Measurements from ENCODE around the gene WDR13. TPM values are rescaled to one million over a fixed set of nuclear protein-coding genes. Genes with fewer than 3 reads are reported as not detected.
"Not testable (repeated sequence)": the region's sequence is repeated elsewhere in the genome, so short reads cannot be mapped to it uniquely, and the experiment has no call there.

The WDR13 gene
- total RNA-seq = 121 and 164 TPM in 2 replicates

DNA sequence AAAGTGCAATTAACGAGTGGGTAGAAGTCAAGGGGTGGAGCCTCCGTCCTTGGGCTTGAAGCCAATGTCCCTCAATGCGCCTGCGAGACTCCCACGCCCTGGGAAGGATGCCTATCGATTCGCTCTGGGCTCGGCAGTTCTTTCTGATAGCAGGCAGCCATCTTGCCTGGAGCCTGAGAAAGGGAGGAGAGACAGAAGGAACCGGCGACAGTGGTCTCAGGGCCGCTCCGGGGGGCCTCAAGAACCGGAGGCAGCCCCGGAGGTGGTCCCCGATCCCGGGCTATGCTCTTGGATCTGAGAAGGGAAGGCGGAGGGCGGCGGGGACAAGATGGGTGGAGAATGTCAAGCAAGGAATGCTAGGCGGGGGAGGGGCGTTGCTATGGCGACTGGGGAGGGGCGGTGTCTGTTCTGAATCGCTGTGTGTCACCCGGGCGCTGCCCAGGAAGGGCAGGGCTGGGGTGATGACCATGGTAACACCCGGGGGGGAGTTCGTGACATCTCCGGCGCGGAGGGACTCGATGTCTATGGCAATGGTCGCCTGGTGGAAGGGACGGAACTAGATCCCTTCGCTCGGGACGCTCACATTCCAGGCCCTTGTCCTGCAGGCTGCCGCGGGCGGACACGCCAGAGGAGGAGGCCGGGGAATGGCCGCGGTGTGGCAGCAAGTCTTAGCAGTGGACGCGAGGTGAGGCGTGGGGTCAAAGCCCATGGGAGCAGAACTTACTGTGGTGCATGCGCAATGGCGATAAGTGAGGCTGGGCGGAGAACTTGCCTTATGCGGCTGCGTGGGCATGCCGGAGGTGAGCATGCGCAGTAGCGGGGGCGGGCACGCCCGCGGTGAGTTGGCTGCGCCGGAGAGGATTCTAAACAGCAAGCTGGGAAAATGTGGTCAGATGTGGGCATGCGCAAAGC lies at the start of gene WDR13:
WDR13 (plus strand) TSS at position 140 of the 912 bp plus-strand sequence; CDS start at position 645, 505 bp downstream.
- H3K27me3 ChIP-seq (ENCODE audit: control insufficient read depth, insufficient read depth, low read length) = no peaks in the 10 kb centered on the region
- peaks cover 22% of the 10 kb centered on the region for H3K36me3 ChIP-seq (ENCODE audit: control insufficient read depth, insufficient read depth, low read length)
- FAIRE-seq (peak; percentile 28), DNase-seq (ENCODE audit: low read depth) (peak; percentile 90)
- H3K4me3 ChIP-seq (ENCODE audit: low read depth, low read length) = peak within 1 kb of the TSS; percentile 67
- TF ChIP-seq, protein P1, sequence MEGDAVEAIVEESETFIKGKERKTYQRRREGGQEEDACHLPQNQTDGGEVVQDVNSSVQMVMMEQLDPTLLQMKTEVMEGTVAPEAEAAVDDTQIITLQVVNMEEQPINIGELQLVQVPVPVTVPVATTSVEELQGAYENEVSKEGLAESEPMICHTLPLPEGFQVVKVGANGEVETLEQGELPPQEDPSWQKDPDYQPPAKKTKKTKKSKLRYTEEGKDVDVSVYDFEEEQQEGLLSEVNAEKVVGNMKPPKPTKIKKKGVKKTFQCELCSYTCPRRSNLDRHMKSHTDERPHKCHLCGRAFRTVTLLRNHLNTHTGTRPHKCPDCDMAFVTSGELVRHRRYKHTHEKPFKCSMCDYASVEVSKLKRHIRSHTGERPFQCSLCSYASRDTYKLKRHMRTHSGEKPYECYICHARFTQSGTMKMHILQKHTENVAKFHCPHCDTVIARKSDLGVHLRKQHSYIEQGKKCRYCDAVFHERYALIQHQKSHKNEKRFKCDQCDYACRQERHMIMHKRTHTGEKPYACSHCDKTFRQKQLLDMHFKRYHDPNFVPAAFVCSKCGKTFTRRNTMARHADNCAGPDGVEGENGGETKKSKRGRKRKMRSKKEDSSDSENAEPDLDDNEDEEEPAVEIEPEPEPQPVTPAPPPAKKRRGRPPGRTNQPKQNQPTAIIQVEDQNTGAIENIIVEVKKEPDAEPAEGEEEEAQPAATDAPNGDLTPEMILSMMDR (IDR thresholded peaks at IDR 0.05; ENCODE audit: insufficient read depth, low read length, severe bottlenecking) = no peak

DNA sequence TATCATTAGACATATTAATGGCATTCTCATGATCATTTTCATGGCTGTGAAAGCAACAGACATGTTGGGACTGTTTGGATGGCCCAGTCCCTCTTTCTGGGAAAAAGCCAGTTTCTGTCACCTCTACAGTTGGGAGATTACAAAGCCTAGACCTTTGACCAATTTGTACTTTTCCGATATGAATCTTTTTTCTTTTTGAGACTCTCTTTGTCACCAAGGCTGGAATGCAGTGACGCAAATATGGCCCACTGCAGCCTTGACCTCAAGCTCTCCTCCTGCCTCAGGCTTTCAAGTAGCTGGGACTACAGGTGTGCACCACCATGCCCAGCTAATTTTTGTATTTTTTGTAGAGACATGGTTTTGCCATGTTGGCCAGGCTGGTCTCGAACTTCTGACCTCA lies 48.4 kb upstream of the WDR13 start:
- no peak for DNase-seq (ENCODE audit: low read depth)
- Histone ChIP-seq H3K4me3 (ENCODE audit: low read depth, low read length) (no peak overlapping the region), H3K27me3 (ENCODE audit: control insufficient read depth, insufficient read depth, low read length) (no peaks in the 10 kb centered on the region), H3K36me3 (ENCODE audit: control insufficient read depth, insufficient read depth, low read length) (peaks cover 3% of the 10 kb centered on the region)
- FAIRE-seq = no peak
- TF ChIP-seq, protein P1 (IDR thresholded peaks at IDR 0.05; ENCODE audit: insufficient read depth, low read length, severe bottlenecking) = no peak

DNA sequence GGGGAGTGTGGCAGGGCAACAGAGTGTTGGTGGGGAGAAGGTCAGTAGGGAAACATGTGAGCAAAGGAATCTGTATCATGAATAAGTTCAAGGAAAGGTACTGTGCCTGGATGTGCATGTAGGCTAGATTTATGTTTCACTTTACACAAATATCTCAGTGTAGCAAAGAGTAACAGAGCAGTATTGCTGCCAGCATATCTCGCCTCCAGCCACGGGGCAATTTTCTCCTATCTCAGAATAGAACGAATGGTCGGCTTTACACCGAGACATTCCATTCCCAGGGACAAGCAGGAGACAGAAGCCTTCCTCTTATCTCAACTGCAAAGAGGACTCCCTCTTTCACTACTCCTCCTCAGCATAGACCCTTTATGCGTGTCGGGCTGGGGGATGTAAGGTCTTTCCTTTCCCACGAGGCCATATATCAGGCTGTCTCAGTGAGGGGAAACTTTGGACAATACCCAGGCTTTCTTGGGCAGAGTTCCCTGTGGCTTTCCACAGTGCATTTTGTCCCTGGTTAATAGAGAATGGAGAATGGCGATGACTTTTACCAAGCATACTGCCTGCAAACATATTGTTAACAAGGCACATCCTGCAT lies 41.5 kb upstream of the WDR13 start:
- not testable (repeated sequence) for FAIRE-seq; H3K27me3 ChIP-seq (ENCODE audit: control insufficient read depth, insufficient read depth, low read length); H3K4me3 ChIP-seq (ENCODE audit: low read depth, low read length); DNase-seq (ENCODE audit: low read depth); H3K36me3 ChIP-seq (ENCODE audit: control insufficient read depth, insufficient read depth, low read length)

DNA sequence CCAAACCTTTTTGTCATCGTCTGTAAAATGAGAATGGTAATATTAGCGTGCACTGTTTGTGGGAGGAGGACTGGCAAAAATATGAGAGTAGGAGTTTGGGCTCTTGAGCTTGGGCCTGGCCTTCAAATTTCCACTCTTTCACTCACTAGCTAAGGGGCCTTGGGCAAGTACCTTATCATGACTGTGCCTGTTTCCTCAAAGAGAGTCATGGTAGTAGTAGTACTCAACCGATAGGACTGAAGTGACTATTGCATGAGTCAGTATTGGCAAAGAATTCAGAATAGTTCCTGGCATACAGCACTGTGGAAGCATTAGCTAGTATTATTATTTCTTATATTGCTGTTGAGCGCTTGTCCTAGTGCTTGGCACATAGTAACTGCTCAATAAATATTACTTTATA lies 39.0 kb upstream of the WDR13 start:
- TF ChIP-seq, protein P1 (IDR thresholded peaks at IDR 0.05; ENCODE audit: insufficient read depth, low read length, severe bottlenecking) = no peak
- DNase-seq (ENCODE audit: low read depth) (peak; percentile 93), FAIRE-seq (peak; percentile 18)
- Histone ChIP-seq H3K27me3 (ENCODE audit: control insufficient read depth, insufficient read depth, low read length) (no peaks in the 10 kb centered on the region), H3K36me3 (ENCODE audit: control insufficient read depth, insufficient read depth, low read length) (peaks cover 9% of the 10 kb centered on the region), H3K4me3 (ENCODE audit: low read depth, low read length) (no peak overlapping the region)

DNA sequence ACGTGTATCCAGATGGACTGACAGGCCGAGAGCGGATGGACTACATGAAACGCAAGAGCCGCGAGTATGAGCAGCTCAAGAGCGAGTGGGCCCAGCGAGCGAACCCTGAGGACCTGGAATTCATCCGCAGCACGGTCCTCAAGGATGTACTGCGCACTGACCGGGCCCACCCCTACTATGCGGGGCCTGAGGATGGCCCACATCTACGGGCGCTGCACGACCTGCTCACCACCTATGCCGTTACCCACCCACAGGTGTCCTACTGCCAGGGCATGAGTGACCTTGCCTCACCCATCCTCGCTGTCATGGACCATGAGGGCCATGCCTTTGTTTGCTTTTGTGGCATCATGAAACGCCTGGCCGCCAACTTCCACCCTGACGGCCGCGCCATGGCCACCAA lies 37.7 kb upstream of the WDR13 start:
- no peak for FAIRE-seq
- Histone ChIP-seq H3K36me3 (ENCODE audit: control insufficient read depth, insufficient read depth, low read length) (peaks cover 9% of the 10 kb centered on the region), H3K4me3 (ENCODE audit: low read depth, low read length) (no peak overlapping the region), H3K27me3 (ENCODE audit: control insufficient read depth, insufficient read depth, low read length) (no peaks in the 10 kb centered on the region)
- no peak for DNase-seq (ENCODE audit: low read depth)
- TF ChIP-seq, protein P1 (IDR thresholded peaks at IDR 0.05; ENCODE audit: insufficient read depth, low read length, severe bottlenecking) = no peak

DNA sequence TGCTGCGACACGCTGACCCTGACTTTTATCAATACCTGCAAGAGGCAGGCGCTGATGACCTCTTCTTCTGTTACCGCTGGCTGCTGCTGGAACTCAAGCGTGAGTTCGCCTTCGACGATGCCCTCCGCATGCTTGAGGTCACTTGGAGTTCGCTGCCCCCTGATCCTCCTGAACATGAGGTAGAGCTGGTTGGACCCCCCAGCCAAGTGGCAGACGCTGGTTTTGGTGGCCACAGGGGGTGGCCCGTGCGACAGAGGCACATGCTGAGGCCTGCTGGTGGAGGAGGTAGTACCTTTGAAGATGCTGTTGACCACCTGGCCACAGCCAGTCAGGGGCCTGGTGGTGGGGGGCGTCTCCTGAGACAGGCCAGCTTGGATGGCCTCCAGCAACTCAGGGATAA lies 37.2 kb upstream of the WDR13 start:
- Histone ChIP-seq H3K27me3 (ENCODE audit: control insufficient read depth, insufficient read depth, low read length) (no peaks in the 10 kb centered on the region), H3K4me3 (ENCODE audit: low read depth, low read length) (no peak overlapping the region), H3K36me3 (ENCODE audit: control insufficient read depth, insufficient read depth, low read length) (peaks cover 8% of the 10 kb centered on the region)
- no peak for FAIRE-seq
- TF ChIP-seq, protein P1 (IDR thresholded peaks at IDR 0.05; ENCODE audit: insufficient read depth, low read length, severe bottlenecking) = no peak
- no peak for DNase-seq (ENCODE audit: low read depth)
